NCI-H524 treated with DMSO at 0.1 percent for 48 hours (cell line): ENCODE results near the gene LRP4.

Experiments
- DNase-seq: peaks from one replicate; lab custom pipeline; 2025; lab: John Stamatoyannopoulos, UW

Gene LRP4

DNA sequence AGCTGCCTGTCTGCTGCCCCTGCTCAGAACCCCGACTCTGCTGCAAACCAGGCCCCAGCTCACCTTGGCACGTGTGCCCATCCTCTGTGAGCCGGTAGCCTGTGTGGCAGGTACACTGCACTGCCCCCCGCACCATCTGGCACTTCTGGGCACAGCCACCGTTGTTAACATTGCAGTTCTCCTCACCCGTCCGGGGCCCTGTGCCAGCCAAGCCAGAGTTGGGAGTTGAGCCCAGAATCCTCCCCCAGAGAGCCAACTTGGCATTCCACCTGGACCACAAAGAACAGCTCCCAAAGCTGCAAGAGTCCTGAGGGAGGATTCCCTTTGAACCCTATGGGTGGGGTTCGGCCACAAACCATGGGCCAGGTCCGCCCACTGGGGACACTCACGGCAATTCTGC is 22.5 kb downstream of the LRP4 start:
- DNase-seq, result no peak

DNA sequence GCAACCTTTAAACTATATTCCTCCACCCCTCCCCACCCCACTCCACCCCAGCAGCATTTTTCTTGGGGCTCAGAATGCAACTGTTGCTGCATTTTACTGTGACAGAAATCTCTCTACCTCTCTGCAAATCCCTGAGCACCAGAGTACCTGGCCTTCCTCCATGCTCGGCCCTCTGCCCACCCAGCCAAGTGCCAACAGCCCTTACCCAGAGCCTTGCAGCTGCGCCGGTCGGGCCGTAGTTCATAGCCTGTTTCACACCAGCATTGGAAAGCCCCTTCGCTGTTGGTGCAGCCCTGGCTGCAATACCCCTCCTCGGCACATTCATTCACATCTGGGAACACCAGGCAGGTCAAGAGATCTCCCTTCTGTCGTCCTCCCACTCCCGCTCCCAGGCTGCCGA is 23.4 kb downstream of the LRP4 start:
- no peak for DNase-seq

DNA sequence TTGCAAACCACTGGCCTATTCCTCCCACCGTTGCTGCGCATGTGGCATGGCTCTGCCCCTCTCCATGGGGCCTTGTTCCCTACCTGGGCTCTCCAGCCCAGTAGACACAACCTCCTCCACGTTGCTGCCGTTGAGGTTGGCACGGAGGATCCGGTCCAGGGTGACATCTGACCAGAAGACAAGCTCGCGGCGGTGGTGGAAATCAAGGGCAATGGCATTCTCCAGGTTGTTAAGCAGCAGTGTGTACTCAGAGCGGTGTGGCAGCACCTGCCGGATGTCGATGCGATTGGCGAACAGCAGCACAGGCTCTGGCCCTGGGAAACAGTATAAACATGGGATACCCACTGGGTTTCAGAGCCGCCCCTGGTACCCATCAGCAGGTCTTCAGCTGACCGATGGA is 23.8 kb downstream of the LRP4 start:
- no peak for DNase-seq

DNA sequence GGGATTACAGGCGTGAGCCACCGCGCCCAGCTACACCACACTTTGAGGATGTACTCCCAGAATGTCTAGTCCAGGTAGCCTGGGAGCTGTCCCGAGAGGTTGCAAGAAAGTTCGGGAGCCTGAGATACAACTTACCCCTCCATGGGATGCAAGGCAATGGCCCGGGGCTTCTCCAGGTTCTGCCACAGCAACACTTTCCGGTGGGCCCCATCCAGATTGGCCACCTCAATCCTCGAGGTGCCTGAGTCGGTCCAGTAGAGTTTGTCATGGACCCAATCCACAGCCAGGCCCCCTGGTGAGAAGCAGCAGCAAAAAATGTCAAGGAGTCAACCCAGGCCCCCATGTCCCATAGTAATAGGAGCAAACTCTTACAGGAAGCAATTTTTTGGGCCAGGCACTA is 25.5 kb downstream of the LRP4 start:
- no peak for DNase-seq

DNA sequence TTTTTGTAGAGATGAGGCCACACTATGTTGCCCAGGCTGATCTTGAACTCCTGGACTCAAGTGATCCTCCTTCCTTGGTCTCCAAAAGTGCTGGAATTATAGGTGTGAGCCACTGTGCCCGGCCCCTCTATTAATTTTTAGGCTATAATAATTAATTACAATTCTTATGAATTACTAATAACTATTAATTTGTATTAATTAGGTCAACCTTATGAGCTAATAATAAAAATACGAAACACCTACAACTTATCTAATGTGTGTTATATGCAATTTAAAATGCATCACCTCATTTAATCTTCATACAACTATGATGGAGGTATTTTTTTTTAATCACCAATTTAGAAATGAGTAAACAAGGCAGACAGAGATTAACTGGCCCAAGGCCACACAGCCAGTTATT is 26.2 kb downstream of the LRP4 start:
- DNase-seq, result no peak

DNA sequence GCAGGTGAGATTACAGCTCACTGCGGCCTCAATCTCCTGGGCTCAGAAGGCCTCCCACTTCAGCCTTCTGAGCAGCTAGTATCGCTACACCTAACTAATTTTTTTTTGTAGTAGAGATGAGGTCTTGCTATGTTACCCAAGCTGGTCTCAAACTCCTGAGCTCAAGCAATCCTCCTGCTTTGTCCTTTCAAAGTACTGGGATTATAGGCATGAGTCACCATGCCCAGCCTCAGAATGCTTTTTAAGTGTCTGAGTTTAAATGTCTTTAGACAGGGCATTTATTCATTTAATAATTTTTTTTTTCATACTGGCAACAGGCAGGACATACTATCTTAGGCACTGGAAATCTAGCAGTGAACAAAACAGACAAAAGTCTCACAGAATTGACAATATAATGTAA is 27.7 kb downstream of the LRP4 start:
- DNase-seq, result no peak

DNA sequence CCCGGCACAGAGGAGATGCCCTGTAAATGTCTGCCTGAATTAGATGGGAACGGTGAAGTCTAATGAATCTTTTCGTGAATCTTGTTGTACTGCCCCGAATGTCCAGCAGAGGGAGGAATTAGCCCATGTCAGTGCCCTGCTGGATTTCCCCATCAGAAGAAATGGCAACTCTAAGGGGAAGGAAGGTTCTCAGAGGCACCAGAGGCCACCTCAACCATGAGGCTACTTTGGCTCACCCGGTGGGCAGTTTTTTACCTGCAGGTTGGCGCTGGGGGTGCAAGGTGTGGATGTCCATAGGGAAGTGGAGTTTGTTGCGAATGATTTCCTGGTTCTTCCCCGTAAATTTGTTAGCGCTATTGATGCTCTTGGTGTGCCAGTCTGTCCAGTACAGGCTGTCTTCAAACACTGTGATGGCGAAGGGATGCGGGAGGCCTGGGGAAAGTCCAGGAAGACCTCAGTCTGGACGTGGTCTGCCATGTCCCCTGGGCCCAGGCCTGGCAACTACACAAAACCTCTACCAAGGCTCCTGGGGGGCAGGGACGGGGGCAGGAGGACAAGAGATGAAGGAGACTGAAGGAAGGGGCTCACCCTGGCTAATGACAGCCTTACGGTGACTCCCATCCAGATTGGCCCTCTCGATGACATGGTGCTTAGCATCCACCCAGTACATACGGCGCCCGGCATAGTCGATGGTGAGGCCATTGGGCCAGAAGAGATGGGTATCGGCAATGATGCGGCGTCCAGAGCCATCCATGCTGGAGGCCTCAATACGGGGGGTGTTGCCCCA is 28.5 kb downstream of the LRP4 start:
- peak; percentile 19 for DNase-seq

DNA sequence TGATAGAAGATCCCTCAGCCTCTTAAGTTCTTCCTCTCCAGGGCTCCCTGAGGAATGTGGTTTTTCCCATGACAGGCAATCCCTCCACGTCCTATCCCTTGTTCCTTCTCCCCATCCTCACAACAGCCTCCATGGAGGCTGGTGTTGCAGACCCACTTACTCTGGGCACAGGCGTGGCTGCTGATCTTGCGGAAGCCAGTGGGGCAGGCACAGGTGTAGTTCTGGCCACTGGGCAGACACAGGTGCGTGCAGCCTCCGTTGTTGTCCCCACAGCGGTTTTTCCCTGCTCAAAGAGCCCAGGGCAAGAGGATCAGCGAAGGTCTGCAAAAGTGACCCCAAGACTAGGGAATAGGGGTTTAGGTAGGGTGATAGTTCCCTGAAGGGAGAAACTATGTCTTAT is 29.1 kb downstream of the LRP4 start:
- DNase-seq, result no peak

DNA sequence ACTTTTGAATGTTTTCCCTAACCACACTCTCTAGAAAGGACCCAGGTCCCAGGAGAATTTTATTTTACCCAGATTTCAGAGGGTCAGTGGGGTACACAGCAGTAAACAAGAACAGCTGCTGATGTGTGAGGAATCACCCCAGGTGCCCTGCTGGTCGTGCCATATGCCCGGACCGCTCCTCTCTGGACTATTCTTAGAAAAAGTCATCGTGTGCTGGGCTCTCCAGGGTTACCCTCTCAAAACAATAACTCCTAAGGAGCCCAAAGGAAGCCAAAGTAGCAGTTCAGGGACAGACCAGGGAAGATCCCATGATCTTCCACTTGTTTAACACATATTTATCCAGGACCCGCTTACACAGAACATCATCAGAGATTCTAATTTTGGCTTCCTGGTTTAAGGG is 29.7 kb downstream of the LRP4 start:
- no peak for DNase-seq

DNA sequence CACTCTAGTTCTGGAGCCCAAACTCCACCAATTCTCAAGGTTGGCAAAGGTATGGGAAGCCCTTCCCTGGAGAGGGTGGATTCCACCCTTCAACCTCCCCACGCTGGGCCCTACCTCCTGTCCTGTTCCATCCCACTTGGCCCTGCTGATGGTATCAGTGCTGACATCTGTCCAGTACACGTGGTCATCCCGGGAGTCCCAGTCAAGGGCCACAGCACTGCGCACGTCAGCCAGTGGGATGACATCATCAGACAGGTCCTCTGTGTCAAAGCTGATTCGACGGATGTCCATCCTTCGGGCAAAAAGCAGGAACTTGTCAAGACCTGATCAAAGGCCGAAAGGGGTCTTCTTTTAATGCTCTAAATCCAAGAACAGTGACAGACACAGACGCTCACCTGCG is 32.1 kb downstream of the LRP4 start:
- DNase-seq, result no peak

DNA sequence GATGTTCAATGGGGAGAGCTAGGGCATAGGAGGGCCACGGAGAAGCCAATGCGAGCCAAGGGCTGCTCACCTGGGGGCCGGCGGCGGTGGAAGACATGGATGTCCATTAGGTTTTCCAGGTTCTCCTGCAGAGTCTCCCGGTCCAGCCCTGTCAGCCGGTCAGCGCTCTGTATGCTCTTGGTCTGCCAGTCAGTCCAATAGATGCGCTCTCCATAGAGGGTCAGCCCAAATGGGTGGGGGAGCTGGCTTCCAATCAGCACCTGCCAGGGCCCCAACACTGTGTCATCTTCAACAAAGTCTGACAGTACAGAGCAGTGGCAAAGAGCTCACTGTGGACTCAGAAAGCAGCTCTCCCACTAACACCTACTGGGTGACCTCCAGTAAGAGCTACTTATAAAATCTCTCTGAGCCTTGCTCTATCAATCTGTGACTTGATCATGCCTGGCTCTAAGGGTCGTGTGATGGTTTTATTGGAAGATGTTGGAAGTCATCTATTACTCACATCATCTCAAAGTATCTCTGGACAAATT is 39.2 kb downstream of the LRP4 start:
- DNase-seq, result no peak

DNA sequence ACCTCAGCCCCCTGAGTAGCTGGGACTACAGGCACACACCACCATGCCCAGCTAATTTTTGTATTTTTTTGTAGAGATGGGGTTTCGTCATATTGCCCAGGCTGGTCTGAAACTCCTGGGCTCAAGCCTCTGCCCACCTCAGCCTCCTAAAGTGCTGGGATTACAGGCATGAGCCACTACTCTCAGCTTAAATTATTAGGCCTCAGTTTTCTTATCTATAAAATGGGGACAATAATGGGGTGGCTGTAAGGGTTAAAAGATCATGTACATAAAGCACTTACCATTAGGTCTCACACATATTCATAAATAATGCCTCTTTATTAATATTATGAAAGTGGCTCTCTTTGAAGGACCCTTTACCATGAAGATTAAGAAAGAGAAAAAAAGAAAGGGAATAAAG is 40.8 kb downstream of the LRP4 start:
- DNase-seq, result no peak

DNA sequence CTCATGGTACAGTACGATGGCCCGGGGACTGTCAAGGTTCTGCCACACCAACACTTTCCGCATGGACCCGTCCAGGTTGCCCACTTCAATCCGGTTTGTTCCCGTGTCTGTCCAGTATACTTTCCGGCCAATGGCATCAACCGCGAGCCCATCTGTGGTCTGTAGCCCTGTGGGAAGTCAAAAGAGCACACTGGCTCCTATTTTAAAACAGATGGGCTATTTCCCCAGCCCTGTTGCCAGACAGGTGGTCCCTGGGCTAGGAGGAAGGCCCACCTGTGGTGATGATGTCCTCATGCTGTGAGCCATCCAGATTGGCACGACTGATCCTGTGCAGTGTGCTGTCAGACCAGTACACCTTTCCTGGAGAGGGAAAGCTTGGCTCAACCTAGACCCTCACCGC is 41.9 kb downstream of the LRP4 start:
- no peak for DNase-seq

DNA sequence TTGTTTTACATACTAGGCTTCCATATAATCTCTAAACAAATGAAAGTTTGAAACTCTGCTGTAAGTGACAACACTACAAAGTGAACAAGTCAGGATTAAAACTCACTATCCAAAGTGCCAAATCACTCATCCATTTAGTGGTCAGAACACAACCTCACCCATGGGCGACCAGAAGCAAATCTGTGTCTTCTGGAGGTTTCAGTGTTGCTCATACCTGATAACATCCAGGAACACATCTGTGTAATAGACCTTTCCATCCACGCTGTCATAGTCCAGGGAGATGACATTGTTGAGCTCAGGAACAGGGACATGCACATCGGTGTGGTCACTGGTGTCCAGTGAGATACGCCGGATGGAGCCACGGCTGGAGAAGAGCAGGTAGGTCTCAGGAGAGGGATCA is 43.8 kb downstream of the LRP4 start:
- no peak for DNase-seq

DNA sequence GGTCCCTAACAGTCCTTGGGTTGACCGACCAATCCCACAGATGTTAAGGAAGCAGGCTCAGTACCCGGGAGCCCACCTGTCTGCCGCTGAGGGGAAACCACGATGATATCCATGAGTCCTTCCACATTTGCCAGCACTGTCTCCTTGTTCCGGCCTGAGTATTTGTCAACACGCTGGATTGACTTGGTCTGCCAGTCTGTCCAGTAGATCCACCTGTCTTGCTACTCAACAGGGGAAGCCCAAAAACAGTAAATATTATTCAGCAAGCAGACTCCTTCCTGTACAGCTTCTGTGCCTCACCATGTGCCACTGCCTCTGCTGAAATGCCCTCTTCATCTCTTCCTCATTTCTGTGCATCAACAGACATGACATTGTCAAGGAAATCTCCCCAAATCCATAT is 49.4 kb downstream of the LRP4 start:
- no peak for DNase-seq

DNA sequence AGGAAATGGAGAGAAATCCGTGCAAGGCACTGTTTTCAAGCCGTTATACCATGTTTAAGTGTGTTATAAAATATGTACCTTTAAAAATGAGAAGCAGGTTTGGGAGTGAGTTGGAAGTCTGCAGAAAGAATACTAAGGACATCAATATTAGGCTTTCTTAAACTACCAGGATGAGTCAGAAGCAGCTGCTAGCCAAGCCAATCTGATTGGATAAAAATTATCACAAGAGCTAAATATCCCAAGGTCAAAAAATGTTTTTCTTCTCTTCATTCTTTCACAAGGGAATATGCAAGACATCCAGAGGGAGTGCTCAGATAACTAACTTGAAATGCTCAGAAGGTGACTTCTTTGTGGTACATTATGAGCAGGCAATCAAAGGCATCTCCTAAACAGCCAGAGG is 53.0 kb downstream of the LRP4 start:
- no peak for DNase-seq

DNA sequence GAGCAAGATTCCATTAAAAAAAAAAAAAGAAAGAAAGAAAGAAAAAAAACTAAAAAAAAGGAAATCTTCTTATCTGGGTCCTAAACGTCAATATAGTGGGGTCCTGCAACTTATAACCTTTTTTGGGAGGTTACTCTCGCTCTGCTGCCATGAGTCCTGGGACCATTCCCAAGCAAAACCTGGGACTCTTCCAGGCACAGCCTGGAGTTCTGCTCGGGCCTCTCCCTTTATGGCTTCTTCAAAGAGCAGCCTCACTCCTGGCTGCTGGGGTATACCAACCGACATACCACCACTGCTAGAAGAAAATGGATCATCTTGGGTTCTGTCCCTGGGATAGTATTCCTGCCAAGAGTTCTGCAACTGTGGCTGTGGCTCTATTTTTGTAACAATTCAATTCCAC is 58.1 kb downstream of the LRP4 start:
- DNase-seq, result no peak

DNA sequence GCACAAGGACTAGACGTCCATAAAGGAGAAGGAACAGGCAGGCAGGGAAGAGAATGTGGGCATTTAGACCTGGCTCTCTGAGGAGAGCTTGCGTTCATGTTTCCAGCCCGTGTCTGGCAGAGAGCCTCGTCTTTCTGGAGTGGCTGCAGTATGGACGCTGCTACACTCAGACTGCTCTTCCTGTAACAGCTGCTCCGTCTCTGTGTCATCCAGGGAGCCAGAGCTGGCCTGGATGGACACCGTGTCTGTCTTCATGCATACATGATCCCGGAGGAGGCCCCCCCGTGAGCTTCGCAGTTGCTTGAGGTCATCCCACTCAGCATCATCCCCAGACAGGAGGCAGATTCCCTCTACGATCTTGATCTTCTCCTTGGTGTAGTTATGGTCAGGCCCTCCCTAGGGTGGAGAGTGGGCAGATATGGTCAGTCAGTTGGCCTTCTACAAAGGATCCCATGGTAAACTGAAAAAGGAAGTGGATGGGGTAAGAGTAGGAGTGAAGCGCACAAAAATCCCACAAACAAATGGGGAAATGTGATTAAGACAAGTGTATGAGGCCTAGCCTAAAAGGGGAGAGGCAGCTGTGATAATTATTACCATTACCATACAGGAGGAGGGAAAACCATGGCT is 59.3 kb downstream of the LRP4 start:
- DNase-seq, result no peak

DNA sequence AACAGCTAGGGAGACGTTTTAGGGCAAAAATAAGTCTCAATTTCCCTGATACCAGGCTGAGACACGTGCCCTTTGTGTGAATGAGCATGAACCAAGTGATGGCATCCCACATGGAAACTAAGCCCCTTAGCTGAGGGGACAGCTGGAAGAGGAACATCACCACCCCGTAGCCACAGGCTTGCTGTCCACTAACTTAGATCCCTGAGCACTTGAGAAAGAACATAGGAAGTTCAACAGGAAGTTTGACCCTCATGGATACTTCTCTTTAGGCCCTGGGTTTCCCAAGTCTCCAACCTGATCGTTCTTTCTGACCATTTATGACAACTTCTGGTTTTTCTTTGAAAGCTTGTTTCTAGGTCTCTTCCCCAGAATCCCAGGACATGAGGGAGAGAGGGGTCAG is 60.7 kb downstream of the LRP4 start:
- no peak for DNase-seq

DNA sequence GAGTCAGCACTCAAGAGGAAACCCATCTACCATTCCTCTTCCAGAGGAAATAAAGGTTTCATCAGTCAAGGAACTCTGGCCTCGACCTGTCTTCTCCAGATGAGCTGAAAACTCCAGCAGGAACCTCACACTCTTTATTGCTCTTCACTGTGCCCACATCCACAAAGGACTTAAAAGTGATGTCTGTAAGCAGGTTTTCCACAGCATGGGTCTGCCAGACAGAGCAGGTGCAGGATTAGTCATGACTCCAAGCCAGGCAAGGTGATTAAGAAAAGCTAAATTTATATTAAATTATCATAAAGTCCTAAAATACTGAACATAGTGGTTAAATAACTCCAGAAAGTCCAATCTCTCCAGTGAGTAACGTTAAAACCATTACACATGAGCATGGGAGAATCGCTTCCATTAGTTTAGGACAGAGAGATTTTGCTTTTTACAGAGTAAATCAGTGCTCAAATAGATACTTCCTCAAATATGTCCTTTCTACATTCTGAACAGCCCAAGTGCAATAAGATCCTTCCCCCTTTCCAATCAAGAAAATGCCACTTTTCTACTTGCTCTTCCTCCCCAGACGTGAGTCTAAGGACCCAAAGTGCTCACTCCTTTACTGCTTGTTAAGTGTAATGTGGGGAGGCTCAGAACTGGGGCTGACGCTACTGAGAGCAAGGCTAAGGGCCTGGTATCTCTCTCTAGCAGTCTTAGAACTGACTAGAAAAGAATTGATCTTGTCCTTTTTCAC is 61.6 kb downstream of the LRP4 start:
- no peak for DNase-seq

DNA sequence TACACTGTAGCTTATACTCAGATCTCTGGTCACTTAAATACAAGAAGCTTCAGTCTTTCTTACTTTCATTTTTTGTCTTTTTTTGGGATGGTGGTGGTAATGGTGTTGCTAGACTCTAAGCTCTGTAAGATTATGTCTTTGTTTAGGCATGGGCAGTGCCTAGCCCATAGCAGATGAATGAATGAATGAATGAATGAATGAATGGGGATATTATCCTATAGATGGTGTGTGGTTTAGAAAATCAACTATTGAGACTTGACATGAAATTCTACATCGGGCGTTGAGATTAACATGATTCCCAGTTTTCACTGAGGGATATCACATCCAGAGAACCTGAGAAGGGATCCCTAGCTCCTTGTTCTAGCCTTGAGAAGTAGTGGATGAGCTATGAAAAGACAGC is 62.5 kb downstream of the LRP4 start:
- DNase-seq, result no peak

DNA sequence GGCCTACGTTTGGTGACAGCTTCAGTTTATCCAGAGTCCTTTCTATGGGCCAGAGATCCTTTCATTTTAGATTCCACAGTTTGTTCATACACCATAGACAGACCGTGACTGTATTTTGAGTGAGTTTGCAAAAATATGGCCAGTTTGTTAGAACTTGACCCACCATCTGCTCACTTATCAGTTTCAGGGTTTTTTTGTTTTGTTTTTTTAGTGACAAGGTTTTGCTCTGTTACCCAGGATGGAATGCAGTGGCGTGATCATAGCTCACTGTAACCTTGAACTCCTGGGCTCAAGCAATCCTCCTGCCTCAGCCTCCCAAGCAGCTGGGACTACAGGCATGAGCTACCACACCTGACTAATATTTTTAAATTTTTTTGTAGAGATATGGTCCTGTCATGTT is 63.2 kb downstream of the LRP4 start:
- DNase-seq, result no peak

DNA sequence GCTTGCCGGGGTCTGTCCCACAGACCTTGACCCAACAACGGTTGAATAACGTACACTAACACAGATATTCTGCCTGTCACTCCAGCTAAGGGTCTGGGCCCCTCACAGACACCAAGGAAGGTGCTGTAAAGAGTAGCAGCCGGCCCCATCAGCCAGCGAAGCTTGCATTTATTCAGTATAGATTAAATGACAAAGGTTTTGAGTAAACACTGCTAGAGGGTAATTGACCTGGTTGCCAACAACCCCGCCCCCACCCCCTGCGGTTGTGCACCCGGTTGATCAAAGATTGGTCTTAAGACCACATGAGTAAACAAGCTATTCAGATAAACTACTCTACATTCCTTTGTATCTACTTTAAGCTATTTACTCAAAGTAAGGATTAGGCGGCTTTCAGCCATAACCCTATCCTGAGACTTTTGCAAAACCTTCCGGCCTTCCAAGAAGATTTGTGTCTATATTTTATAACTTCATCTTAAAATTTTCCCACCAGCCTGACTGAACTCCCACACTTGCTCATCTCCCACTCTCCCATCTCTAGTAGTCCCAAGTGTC is 67.4 kb downstream of the LRP4 start:
- DNase-seq, result no peak
